Measurements from ENCODE around the gene VIPR2.

DNA sequence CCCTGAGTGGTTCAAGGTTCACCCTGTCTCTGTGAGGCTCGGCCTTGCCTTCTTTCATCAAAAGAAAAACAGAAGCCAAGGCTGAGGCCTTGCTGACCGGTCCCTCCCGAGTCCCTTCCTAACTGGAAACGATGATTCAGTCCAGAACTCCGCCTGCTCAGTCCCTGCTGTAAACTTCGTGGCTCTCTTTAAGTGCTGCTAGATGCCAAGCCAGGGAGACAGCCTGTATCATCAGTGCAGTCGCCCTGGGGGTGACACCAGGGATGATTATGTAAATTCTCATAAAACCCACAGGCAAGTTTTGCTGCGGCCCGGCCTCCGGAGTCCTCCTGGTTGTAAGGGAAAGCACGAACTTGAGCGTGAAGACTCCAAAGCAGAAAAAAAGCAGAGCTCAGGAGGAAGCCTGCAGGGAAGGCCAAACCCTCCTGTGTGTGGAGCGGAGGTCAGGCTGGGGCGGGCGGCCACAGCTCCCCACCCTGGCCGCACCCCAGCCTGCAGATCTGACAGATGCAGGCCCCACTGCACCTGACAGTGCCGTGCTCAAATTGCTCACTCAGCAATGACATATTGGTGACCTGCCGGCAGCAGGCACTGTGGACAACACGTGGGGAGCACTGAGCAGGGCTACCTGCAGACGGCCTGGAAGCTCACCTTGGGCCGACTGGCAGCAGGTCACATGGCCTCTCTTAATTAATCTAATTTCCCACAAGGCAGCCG lies 164.9 kb downstream of the VIPR2 start:
- TF ChIP-seq, protein P1, sequence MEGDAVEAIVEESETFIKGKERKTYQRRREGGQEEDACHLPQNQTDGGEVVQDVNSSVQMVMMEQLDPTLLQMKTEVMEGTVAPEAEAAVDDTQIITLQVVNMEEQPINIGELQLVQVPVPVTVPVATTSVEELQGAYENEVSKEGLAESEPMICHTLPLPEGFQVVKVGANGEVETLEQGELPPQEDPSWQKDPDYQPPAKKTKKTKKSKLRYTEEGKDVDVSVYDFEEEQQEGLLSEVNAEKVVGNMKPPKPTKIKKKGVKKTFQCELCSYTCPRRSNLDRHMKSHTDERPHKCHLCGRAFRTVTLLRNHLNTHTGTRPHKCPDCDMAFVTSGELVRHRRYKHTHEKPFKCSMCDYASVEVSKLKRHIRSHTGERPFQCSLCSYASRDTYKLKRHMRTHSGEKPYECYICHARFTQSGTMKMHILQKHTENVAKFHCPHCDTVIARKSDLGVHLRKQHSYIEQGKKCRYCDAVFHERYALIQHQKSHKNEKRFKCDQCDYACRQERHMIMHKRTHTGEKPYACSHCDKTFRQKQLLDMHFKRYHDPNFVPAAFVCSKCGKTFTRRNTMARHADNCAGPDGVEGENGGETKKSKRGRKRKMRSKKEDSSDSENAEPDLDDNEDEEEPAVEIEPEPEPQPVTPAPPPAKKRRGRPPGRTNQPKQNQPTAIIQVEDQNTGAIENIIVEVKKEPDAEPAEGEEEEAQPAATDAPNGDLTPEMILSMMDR (conservative IDR thresholded peaks at IDR 0.05; ENCODE audit: low read depth in 2 of 2): no peak
- no peak for TF ChIP-seq JUNB (IDR thresholded peaks at IDR 0.05; ENCODE audit: unreplicated experiment)
- TF ChIP-seq, protein P2, sequence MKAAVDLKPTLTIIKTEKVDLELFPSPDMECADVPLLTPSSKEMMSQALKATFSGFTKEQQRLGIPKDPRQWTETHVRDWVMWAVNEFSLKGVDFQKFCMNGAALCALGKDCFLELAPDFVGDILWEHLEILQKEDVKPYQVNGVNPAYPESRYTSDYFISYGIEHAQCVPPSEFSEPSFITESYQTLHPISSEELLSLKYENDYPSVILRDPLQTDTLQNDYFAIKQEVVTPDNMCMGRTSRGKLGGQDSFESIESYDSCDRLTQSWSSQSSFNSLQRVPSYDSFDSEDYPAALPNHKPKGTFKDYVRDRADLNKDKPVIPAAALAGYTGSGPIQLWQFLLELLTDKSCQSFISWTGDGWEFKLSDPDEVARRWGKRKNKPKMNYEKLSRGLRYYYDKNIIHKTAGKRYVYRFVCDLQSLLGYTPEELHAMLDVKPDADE (IDR thresholded peaks at IDR 0.05): no peak
- TF ChIP-seq ZNF331 (CRISPR knock-in tag; IDR thresholded peaks at IDR 0.05; ENCODE audit: low read depth): no peak
- no peak for TF ChIP-seq EZH2 (IDR thresholded peaks at IDR 0.05; ENCODE audit: low read depth, unreplicated experiment)

Data from GM23338 (cell line).